Esophagus muscularis mucosa (tissue), 2 donors: Measurements from ENCODE around the gene STK24.

Experiments
- EP300 ChIP-seq: sonication (generic); formaldehyde crosslinking; IDR thresholded peaks from one replicate; pipeline ENCODE4 v1.6.1; 2017; ENCODE audit warnings: antibody characterized with exemption
- POLR2A ChIP-seq: fragments of 450-650 bp; IDR thresholded peaks from one replicate; pipeline ENCODE4 v1.6.1; 2017; ENCODE audit warnings: antibody characterized with exemption, moderate library complexity, mild to moderate bottlenecking, low read depth

DNA sequence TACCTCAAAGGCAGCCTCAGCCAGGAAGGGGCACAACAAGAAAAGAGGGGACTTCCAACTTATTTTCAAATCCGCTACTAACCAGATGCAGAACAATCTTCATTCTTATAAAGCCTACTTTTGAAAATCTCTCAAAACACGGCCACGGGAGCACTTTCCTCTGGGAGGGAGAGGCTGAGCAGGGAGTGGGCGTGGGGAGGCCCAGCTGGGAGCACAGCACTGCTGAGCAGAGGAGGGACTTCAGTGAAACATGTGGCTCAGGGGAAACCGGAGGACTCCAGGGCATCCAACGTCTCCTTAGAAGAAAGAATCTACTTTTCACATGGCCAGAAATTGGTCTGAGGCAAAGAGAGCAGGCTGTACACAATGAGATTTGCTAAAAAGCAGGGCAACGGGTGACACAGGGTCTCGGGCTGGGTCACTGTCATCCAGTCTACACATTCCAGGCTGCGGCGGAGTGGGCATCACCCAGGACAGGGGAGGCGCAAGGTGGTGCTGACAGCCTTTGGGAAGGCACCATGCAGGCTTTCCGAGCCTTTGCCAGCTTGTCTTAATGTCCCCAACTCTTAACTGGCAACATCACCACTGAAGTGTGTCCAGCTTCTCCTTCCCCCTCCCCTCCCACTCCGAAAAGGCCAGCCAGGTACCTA is 117.1 kb downstream of the STK24 start:
- no peak for TF ChIP-seq POLR2A
- no peak for TF ChIP-seq EP300
